HG03196 (cell line): ENCODE measurements around the gene CNDP2.

Experiments
- ATAC-seq: cut with Tn5 transposase; IDR thresholded peaks from one replicate; pipeline ENCODE4 v1.9.1; 2021; ENCODE audit not compliant: unreplicated experiment

The CNDP2 gene

DNA sequence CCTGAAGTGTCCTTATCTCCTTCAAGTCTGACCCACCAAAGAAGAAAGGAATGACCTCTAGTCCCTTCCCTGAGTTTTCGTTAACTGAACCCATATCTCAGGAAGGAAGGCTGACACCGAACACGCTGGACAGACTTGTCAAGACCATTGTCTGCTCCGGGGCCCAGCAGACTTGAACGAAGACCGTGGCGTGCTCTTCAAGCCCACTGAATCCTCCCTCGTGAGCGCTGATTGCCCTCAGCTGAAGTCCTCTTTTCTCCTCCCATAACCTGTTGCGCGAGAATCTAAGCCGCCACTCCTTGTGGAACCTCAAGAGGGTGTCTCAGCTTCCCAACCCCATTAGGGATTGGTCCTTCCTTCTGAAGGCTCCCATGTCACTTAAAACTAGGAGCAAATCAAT lies 37.5 kb downstream of the CNDP2 start:
- ATAC-seq: no peak

DNA sequence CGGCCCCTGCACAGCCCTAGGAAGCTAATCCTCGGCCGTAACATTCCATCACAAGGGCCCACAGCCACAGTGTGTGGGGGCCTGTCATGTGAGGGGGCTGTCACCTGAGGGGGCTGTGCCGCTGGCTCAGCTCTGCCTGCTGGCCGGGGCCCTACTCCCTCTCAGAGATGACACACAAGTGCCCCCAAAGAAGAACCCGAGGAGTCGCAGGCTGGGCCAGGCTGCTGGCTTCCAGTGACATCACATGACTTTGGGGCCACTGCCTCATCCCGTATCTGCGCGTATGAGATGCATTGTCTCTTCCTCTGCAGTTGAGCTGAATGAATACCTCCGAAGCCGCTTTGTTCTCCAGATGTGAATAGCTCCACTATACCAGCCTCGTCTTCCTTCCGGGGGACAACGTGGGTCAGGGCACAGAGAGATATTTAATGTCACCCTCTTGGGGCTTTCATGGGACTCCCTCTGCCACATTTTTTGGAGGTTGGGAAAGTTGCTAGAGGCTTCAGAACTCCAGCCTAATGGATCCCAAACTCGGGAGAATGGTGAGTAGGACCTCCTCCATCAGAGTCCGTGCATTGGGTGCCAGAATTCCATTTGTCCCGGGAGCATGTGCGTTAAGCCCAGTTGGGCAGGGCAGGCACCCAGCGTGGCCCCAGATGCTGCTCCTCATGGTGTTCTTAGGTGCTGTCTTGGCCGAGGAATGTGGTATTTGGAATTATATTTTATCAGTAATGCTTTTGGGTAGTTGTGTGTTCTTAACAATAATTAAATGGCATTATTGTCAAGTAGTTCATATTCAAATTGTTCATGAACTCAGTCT lies 38.2 kb downstream of the CNDP2 start, which contains the start of gene CNDP1:
CNDP1 (plus strand) TSS at position 351 of the 820 bp plus-strand sequence; CDS start at position 519, 168 bp downstream.
- no peak for ATAC-seq

DNA sequence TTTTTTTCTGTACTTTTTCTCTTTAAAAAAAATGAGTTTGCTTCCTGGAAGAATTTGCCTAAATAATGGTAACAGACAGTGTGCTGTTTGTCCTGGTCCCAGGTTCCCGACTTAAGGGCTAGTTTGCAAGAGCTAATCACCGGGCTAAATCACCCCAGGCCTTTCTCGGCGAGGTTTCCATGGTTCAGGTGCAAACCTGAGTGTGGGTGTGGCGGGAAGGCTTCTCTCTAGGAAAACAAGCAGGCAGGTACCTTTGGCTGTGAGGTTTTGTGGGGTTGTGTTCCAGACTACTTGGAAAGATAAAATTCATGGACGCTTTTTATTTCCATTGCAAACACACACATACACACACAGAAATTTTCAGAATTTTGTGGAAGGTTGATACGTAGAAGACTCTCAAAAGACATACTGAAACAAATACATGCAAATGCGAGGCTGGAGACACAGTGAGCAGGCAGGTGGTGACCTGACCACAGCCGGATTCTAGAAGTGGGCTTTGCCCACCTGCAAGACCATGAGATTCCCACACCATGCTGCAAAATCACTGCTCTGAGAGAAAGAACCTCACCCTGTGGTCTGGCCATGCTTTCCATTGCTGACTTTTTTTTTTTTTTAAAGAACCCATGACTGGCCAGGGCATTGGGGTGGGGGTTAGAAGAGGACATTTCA lies 39.0 kb downstream of the CNDP2 start:
- ATAC-seq: no peak

DNA sequence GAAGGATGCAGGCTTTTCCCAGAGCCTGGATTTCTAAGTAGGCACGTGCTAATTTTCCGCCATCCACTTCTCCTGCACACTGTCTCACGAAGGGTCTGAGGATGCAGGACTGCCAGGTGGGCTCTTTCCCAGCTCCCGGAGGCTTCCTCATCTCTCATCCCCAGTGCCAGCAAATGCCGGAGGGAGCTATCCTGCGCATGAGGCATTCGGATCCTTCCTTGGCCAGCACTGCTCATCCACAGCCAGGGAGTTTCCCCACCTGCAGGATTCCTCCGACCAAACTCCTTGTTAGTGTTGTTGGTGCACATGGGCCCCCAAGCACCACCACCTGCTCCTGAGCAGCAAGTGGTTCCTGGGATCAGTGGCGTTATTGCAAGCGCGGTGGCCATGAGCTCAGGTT lies 43.1 kb downstream of the CNDP2 start:
- no peak for ATAC-seq

DNA sequence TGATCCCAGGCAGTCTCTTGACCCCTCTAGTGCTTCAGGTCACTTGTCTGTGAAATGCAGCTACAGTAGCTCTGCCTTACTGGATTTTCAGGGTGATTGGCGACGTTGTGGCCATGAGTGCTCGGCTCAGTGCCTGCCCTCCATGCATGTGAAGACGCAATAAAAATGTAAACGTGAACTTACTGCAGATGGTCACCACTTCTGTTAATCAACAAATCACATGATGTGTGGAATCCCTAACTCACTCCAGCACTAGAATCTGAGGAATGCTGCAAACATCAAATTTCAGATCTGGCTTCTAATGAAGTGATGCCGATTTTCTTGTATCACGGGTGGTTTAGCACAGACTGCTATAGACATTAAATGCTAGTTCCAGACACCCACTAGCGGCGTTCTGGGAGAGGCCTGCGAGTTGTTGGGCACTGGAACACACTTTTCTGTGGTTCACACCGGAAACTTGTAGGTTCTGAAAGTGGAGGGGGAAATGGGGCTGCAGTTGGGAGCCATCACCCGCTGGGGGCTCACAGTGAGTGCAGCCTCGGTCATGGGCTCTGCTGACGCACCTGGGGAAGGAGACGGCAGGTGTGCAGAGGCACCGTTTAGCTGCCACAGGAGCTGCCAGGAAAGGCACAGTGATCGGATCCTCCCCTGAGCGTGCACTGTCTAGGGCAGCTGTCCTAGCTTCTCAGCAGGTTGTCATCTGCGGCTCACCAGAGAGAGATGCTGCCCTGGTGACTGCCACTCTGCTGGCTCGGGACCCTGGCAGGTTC lies 44.7 kb downstream of the CNDP2 start:
- ATAC-seq: no peak

DNA sequence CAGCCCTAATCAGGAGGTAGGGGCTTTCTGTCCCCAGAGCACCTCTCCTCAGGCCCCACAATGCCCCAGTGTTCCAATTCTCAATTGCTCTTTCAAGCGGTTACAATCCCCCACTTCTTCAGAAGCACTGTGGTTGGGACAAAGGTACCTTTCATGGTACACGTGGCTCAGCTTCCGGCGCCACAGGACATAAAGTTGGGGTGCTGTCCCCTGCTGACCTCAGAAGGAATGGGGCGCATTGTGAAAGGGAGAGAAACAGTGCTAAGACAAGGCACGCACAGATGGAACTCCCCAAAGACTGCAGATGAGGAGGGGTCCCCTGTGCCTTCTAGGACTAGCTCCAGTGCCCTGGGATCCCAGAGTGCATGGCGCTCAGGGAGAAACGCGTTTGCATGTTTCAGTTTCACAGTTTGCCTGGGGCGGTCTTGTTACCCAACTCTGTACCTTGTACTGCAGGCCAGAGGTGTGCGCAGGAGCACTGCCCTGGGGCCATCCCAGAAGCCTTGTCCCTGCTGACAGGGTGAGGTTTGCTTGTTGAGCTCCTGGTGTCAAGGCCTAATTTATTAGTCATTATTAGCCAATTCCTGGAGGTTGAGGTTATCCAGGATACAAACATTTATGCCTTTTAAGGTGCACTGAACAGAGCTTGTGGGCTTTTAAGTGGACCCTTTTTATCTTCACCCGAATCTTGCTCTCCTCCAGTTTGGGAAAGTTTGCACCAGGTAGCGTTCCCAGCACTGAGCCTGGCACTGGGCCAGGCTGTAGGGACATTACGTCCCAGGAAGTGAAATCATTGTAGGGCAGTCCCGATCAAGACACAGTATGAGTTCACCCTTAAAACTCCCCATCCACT lies 45.8 kb downstream of the CNDP2 start:
- ATAC-seq: no peak

DNA sequence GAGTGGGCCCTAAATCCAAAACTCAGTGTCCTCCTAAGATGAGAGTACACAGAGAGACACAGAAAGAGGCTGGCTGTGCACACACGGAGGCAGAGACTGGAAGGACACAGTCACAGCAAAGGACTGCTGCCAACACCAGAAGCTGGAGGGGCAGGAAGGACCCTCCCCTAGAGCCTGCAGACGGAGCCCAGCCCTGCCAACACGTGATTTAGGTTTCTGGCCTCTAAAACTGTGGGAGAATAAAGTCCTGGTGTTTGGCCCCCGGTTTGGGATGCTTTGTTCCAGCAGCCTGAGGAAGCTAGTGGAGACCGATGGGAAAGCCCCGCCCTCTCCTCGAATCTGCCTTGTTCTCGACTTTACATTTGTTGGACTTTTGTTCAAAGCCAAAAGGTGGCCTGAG lies 48.7 kb downstream of the CNDP2 start:
- ATAC-seq: no peak

DNA sequence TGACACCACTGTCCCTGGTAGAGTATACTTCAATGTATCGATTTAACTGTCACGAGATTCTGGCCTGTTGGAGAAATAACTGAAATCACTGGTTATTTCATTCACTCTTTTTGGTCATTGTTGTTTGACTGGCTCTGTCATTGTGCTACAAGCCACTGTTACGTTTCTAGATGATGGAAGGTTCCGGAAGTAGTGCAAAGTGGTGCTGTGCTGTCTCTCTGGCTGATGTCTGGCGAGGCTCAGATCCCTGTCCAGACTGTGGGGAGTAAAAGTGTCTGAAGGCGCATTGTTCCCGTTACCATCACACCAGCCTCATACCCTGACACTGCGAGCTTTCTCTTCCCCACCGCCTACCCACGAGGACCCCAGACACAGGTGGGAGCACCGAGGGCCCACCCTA lies 49.8 kb downstream of the CNDP2 start:
- no peak for ATAC-seq

DNA sequence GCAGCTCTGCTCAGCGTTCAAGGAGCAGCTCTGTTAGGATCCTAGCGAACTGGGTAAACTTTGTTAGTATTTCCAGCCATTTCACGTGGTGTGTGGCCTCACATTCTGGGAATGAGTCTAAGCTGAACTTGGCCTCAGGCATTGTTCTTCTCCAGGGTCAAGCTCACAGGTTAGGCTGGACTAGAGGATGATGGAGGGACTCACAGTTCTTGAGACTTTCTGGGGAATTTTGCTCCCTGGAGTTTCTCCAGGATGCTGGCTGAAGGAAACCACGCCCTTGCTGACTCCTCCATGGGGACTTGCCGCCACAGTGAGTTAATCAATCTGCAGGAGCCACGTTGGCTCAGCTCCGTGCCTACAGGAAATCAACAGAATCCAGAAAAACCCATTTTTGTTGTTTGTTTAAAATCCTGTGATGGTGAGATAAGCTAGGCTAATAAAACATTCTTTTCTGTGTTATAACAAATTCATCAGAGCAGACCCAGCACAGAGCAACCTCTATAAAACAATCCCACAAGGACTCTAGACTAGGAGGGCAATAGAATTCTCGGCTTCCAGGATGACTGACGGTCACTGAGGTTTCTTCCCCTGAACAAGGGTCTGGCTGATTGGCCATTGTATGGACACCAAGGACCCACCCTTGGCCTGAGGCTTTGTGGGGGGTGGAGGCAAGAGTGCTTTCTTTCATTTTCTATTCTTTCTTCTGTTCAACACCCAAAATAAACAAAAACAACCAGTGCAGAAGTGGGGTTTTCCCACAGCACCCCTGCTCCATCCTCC lies 50.8 kb downstream of the CNDP2 start:
- ATAC-seq: no peak

DNA sequence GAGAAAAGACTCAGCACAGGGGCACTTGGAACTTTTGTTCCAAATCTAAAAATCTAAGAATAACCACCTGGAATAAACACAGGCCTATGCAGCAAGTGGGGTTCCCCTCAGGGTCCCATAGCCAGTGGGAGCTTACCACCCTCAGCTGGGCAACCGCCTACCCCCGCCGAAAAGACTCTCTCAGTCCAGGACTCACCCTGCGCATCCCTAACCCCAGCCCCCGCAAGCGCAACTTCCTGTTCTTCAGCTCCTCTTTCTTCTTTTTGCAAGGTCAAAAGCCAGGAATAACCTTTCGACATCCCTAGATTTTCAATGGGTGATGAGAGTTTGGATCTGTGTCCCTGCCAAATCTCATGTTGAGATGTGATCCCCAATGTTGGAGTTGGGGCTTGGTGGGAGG lies 51.7 kb downstream of the CNDP2 start:
- no peak for ATAC-seq

DNA sequence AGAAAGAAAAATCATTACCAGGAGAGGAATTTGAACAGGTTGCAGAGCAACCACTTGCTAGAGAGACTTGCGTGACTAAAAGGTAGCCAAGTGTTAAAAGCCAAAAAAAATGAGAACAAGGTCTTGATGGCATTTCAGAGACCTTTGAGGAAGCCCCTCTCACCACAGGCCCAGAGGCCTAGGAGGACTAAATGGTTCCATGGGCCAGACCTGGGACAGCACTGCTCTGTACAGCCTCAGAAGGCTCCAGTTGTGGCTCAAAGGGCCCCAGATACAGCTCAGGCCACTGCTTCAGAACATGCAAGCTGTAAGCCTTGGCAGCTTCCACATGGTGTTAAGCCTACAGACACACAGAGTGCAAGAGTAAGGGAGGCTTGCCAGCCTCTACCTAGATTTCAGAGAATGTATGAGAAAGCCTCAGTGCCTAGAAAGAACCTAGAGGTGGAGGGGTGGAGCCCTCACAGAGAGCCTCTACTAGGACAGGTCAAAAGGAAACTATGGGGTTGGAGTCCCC lies 53.5 kb downstream of the CNDP2 start:
- no peak for ATAC-seq

DNA sequence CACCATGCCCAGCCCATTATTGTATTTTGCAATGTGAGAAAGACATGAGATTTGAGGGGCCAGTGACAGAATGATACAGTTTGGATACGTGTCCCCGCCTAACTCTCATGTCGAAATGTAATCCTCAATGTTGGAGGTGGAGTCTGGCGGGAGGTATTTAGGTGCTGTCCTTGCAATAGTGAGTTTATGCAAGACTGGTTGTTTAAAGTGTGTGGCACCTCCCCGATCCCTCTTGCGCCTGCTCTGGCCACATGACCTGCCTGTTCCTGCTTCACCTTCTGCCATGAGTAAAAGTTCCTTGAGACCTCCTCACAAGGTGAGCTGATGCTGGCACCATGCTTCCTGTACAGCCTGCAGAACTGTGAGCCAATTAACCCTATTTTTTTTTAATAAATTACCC lies 54.7 kb downstream of the CNDP2 start:
- no peak for ATAC-seq

DNA sequence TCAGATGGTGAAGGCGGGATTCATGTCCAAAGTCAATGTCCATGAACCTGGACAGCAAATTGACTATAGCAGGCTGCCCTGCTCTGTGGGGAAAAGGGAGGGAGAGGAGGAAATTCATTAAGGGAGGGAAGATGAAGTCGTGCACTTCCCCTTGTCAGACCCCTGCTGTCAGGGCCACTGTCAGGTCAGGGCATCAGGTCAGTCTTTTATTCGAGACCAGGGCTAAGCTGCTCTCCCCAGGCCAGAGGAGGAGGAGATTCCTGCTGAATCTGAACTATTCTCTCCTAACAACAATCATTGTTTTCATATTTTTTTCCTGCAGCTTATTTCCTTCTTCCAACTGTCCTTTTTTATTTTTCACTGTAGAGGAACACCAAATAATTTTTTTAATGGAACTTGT lies 55.3 kb downstream of the CNDP2 start:
- no peak for ATAC-seq

DNA sequence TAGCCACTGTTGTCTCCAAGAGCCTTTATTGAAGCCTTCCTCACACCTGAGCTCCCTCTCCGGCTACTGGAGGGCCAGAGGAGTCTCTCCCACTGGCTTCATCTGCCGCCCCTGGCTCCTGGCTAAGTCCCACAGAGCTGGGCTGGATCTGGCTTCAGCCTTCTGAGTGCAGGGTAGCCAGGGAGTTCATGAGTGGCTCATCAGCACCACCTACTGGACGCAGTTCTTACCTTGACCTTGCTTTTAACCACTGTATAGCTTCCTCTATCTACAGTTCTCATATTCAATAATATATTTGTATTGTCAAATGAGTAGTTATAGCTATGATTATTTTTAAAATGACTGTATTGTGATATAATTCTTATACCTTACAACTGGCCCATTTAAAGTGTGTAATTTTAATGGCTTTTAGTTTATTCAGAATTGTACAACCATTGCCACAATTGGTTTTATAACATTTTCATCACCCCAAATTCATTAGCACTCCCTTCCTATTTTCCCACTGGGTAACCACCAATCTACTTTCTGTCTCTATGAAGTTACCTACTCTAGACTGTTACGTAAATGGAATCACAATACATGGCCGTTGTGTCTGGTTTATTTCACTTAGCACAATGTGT lies 55.9 kb downstream of the CNDP2 start:
- ATAC-seq: peak; percentile 98

DNA sequence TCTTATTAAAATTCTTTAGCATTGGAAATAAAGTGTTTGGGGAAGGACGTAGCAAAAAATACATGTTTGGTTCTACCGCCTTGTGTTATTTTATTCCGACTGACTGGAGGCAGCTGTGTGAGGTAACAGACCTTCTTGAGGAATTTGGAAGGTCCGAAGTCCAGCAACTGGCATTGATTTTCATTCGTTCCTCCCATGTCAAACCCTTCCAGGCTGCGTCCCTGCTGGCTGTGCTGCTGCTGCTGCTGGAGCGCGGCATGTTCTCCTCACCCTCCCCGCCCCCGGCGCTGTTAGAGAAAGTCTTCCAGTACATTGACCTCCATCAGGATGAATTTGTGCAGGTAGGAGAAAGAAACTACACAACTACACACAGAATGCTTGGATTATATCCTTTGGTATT lies 60.0 kb downstream of the CNDP2 start:
- no peak for ATAC-seq

DNA sequence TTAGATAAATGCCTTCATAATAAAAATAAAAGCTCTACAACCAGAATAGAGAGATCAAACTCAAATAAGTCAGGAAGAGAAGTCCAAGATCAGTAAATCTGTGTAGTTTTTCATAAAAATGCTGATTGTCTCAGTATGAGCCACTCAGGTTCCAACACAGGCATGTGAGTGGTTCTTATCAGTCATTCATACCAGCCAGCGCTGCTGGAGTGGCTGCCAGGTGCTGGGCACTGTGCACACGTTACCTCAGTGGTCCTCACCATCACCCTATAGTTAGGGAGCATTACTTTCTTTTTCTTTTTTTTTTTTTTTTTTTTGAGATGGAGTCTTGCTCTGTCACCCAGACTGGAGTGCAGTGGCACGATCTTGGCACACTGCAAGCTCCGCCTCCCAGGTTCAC lies 61.9 kb downstream of the CNDP2 start:
- ATAC-seq: no peak

DNA sequence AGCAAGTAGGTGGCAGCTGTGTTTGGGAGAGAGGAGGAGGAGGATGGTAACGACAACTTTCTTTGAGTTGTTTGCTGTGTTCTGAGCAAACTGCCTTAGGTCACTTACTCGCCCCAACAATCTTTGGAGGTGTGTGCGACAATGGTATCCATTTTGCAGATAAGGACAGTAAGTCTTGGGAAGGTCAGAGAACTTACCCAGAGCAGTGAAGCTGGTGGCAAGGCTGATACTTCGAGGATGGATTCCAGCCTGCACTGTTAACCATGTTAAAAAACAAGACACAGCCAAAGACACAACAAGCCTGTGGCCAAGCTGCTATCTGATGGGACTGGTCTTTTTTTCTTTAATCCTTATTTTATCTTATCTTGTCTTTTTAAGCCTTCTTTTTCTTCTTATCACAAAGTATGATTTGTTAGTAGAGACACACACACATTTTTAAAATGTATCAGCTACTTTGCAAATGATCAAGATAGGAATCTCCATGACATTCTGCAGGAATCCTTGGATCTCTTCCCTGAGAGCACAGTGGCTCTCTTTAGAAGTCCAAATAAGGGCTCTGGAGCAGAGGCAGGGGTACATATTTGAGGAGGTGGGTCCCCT lies 66.1 kb downstream of the CNDP2 start:
- ATAC-seq: no peak

DNA sequence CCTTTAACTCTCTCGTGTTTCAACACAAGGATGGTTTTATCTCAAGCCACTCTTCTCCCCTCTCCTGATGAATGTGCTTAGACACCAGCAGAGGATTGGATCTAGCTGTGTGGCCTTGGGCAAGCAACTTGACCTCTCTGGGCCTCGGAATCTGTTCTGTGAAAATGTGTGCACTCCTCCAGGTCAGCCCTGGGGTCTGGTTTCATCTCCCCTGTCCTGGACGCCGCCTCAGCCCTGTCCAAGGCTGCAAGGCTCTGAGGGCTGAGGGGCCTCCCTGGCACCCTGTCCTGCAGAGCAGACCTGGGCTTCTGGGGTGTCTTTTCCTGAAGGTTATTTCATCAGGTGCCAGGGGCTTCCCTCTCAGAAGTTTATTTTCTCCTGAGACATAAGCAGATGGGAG lies 66.6 kb downstream of the CNDP2 start:
- ATAC-seq: no peak

DNA sequence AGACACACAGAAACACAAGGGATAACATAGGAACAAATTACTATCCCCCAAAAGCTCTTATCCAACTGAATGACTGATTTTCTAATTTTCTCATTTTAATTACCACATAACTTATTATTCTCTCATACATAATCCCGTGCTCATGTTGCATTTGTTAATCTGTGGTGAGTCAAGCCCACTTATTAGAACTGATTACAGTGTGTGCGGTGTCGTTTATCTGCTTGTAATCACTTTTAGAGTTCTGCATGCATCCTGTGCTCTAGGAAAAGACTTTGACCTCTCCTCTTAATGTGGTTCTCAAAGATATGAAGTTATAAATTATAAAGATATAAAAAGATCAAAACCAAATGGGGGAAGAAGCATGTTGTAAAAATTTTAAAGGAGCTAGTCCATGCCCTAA lies 67.8 kb downstream of the CNDP2 start:
- ATAC-seq: no peak
